ENCODE results near the gene PPEF2.
"Not testable (repeated sequence)": the region's sequence is repeated elsewhere in the genome, so short reads cannot be mapped to it uniquely, and the experiment has no call there.

PPEF2 gene, protein sequence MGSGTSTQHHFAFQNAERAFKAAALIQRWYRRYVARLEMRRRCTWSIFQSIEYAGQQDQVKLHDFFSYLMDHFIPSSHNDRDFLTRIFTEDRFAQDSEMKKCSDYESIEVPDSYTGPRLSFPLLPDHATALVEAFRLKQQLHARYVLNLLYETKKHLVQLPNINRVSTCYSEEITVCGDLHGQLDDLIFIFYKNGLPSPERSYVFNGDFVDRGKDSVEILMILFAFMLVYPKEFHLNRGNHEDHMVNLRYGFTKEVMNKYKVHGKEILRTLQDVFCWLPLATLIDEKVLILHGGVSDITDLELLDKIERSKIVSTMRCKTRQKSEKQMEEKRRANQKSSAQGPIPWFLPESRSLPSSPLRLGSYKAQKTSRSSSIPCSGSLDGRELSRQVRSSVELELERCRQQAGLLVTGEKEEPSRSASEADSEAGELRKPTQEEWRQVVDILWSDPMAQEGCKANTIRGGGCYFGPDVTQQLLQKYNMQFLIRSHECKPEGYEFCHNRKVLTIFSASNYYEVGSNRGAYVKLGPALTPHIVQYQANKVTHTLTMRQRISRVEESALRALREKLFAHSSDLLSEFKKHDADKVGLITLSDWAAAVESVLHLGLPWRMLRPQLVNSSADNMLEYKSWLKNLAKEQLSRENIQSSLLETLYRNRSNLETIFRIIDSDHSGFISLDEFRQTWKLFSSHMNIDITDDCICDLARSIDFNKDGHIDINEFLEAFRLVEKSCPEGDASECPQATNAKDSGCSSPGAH

GRCh38 chr4:75902352-75902751, at the start of gene PPEF2:
Gene PPEF2, minus strand, starts transcription at chr4:75902452. Its CDS starts 6,127 bp downstream, at chr4:75896325.
- DNase-seq: no peak

DNA sequence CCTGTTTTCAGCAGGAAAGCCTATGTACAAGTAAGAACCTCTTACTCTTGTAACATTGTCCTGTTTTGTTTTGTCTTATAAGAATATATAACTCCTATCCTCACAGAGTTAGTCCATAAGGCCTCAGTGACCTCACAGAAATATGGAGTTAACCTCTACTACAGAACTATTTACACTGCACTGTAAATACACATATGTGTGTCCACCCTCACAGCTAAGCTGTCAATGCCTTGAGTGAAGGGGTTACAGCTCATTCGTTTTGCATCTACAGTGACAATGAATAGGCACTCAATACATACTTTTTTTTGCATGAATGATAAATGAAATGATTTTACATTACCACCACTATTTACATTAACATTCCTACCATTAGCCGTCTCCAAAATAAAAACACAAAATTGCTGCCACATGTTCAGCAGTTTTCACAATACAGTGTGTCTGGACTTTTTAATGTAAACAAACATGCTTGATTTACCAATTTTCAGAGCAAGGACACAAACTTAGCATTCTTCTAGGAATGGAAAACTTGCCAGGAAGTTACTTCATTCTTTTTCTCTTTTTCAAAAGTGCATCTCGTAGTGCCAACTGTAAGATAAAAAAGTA, 48.1 kb upstream of the PPEF2 start:
- DNase-seq: no peak

DNA sequence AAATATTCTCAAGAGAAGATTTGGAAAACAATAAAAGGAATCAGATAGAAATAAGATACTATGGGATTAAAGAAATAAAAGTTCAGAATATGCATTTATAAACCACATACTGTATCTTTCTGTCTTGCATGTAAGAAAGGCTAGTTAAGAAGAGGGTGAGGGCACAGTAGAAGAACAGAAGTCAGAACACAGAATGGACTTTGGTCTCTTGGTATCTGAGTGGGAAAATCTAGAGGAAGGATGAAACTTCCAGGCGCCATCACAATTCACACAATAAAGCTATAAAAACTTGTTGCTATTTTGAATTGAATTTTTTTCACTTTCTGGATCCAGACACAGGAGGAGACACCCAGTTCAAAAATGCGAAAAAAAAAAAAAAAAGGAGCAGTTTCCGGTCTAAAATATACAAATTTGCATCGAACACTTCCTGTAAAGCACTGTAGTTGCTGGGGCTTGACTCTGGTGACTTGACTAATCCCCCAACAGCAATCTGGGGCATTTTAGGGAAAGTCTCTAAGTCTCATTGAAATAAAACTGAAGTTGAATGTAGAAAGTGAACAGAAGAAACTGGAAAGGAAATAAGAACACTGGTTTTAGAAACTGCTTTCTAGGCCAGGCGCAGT, 46.7 kb upstream of the PPEF2 start:
- no peak for DNase-seq

DNA sequence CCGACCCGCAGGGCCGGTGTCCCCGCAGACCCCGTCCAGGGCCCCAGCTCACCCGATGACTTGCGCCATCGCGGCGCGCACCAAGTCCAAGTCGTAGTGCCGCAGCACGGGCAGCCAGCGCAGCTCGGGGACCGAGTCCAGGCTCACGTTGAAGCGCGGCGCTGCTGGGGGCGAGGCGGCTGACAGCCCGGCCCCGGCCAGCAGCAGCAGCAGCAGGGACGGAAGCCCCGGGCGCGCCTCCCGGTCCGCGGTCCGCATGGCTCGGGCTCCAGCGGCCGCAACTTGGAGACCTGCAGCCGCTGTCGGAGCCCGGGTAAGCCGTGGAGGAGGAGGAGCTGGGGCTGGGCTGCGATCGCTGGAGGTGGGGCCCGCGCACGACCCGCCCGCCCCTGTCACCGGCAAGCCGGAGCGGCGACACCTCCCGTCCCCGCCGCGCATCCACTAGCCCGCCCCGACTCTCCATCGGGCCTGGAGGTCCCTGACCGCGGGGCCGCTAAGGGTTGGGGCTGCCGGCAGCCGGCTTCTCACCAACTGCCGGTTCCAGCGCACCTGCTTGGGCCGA, 38.5 kb upstream of the PPEF2 start, which contains the start of gene NAAA:
Gene NAAA (minus strand): TSS at position 322 of the 562 bp plus-strand sequence. CDS start 64 bp downstream, at position 258.
- peak in 49 of 51 donors; percentile 7 to 80 (median 55) for DNase-seq

GRCh38 chr4:75939890-75940691, 37.8 kb upstream of the PPEF2 start:
- DNase-seq: peak in 50 of 51 donors; percentile 3 to 82 (median 44)

- no peak for DNase-seq
These were observed 33.4 kb upstream of the PPEF2 start for GRCh38 chr4:75935628-75936027.

DNA sequence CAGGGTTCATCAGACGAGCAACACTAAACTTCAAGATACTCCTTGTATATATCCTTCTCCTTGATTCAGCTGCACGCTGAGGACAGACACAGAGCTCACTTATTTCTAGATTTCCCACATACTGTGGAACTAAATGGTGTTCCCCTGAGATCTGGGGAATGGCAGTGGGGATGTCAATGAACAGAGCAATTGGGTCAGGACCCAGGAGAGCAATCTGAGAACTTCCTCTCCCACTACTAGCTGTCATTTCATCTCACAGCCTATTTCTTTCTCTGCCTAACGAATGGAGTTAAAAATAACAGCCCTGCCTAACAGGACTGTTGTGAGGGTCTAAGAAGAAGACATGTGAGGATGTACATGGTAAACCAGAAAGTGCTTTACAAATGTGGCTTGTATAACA, 27.9 kb upstream of the PPEF2 start:
- no peak for DNase-seq

DNA sequence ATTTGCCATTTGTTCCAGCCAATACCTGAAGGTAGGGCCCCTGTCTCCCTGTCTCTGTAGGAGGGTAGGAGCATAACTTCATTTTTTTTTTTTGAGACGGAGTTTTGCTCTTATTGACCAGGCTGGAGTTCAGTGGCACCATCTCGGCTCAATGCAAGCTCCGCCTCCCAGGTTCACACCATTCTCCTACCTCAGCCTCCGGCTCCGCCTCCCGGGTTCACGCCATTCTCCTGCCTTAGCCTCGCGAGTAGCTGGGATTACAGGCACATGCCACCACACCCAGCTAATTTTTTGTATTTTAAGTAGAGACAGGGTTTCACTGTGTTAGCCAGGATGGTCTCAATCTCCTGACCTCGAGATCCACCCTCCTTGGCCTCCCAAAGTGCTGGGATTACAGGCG, 22.7 kb upstream of the PPEF2 start:
- not testable (repeated sequence) for DNase-seq

- no peak for DNase-seq
These were observed 22.1 kb upstream of the PPEF2 start for GRCh38 chr4:75924309-75924827.

- no peak for DNase-seq
These were observed 20.3 kb upstream of the PPEF2 start for GRCh38 chr4:75922588-75922987.

DNA sequence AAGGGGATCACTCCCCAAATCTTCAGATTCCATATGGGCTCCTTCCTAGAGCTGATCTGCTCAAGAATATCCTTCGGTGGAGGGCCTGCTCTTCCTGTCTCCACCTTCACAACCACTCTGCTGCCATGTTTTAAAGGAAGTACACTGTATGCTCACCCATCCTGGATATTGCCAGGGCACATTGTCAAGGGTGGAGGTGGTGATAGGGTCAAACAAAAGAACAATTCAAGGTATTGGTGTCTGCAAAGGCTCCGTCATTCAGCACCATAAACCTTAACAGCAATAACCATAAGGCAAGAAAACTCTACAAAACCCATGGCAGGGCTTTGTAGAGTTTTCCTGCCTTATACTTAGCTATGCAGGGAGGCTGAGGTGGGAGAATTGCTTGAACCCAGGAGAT, 19.7 kb upstream of the PPEF2 start:
- DNase-seq: no peak

DNA sequence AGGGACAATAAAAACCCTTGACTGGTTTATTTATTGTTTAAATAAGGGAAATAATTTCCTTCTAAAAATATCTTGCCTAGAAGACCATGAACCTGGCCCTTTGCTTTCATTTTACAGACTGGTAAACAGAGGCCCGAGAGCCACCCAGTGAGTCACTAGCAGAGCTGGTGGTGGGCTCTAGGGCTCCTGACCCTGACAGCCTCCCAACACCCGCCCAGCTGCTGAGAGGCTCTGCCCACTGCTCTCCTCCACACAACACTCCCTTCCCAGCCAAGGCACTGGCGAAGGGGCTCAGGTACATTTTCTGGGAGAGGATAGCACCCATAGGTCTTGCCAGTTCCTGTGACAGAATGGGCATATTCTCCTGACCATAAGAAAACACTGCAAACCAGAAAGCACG, 18.1 kb upstream of the PPEF2 start:
- no peak for DNase-seq

- peak in 1 of 51 donors; percentile 49 for DNase-seq
These were observed 17.7 kb upstream of the PPEF2 start for GRCh38 chr4:75919920-75920319.

- peak in 15 of 51 donors; percentile 1 to 56 (median 3) for DNase-seq
These were observed 13.9 kb upstream of the PPEF2 start for GRCh38 chr4:75916091-75916661.

GRCh38 chr4:75912968-75913367, 10.7 kb upstream of the PPEF2 start:
- no peak for DNase-seq

DNA sequence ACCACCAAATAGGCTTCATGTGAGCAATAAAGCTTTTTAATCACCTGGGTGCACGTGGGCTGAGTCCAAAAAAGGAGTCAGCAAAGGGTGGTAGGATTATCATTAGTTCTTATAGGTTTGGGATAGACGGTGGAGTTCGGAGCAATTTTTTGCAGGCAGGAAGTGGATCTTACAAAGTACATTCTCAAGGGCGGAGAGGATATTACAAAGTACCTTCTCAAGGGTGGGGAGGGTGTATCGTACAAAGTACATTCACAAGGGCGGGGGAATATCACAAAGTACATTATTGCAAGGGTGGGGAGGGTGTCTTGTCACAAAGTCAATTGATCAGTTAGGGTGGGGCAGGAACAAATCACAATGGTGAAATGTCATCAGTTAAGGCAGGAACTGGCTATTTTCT, 8.6 kb upstream of the PPEF2 start:
- DNase-seq: not testable (repeated sequence)

GRCh38 chr4:75909405-75909804, 7.2 kb upstream of the PPEF2 start:
- no peak for DNase-seq

- DNase-seq: no peak
These were observed 6.3 kb upstream of the PPEF2 start for GRCh38 chr4:75908555-75908954.

DNA sequence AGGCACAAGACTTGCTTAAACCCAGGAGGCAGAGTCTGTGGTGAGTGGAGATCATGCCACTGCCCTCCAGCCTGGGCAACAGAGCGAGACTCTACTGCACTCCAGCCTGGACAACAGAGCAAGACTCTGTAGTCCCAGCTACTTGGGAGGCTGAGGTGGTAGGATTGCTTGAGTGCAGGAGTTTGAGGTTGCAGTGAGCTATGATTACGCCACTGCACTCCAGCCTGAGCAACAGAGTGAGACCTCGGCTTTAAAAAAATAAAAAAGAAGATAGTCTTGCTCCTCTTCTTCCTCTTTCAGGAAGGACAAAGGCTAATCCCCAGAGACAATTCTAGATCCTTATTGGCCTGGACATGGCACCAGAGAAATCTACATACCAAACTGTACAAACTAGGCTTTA, 5.7 kb upstream of the PPEF2 start:
- no peak for DNase-seq

GRCh38 chr4:75904076-75904475, 1.8 kb upstream of the PPEF2 start:
- no peak for DNase-seq

Measured in hypothalamus (tissue), 51 donors.